Neural progenitor cell (in vitro differentiated cells): ENCODE results near the gene ATXN7. TPM values are rescaled to one million over a fixed set of nuclear protein-coding genes. Genes with fewer than 3 reads are reported as not detected.
A peak's percentile ranks its signal among the peaks of the same experiment; 100 is the strongest.

Source experiments
- DNase-seq: peaks from one replicate; pipeline ENCODE4 v3.0.0-alpha.2; 2016; ENCODE audit warnings: low spot score
- H2AFZ ChIP-seq: fragments of 200-600 bp; sonication (generic); replicated peaks from 2 replicates; pipeline ENCODE4 v1.6.1; 2016; ENCODE audit warnings: antibody characterized with exemption
- H3F3A ChIP-seq: fragments of 200-600 bp; sonication (generic); 2 replicates; pipeline ENCODE4 v1.6.1; 2016; ENCODE audit warnings: antibody characterized with exemption, low read depth
- H3K27ac ChIP-seq: fragments of 200-600 bp; sonication (generic); 2 replicates; pipeline ENCODE4 v1.5.1; 2016; ENCODE audit warnings: mild to moderate bottlenecking
- H3K27me3 ChIP-seq: fragments of 200-600 bp; sonication (generic); 2 replicates; pipeline ENCODE4 v1.6.1; 2016; ENCODE audit warnings: mild to moderate bottlenecking, moderate library complexity
- H3K36me3 ChIP-seq: fragments of 200-600 bp; sonication (generic); 2 replicates; pipeline ENCODE4 v1.5.1; 2016
- H3K4me1 ChIP-seq: fragments of 200-600 bp; sonication (generic); 2 replicates; pipeline ENCODE4 v1.6.1; 2016; ENCODE audit warnings: mixed run types
- H3K4me2 ChIP-seq: fragments of 200-600 bp; sonication (generic); 2 replicates; pipeline ENCODE4 v1.6.1; 2016
- H3K4me3 ChIP-seq: fragments of 200-600 bp; sonication (generic); 2 replicates; pipeline ENCODE4 v1.5.1; 2016
- H3K79me2 ChIP-seq: fragments of 200-600 bp; sonication (generic); 2 replicates; pipeline ENCODE4 v1.6.1; 2016; ENCODE audit warnings: low read depth
- H3K9ac ChIP-seq: fragments of 200-600 bp; sonication (generic); 2 replicates; pipeline ENCODE4 v1.6.1; 2016
- H3K9me3 ChIP-seq: fragments of 200-600 bp; sonication (generic); 2 replicates; pipeline ENCODE4 v1.5.1; 2016; ENCODE audit warnings: low read depth
- H4K20me1 ChIP-seq: fragments of 200-600 bp; sonication (generic); 2 replicates; pipeline ENCODE4 v1.6.1; 2016; ENCODE audit warnings: low read depth
- H3K27ac Mint-ChIP-seq: 3 replicates; pipeline ENCODE4 v1.8.0; 2021; ENCODE audit warnings: mixed read lengths
- H3K27me3 Mint-ChIP-seq: 2 replicates; pipeline ENCODE4 v1.8.0; 2022; ENCODE audit warnings: low read depth, mild to moderate bottlenecking, inconsistent platforms, moderate library complexity, mixed read lengths; ENCODE audit not compliant: insufficient read depth
- H3K36me3 Mint-ChIP-seq: 3 replicates; pipeline ENCODE4 v1.8.0; 2021; ENCODE audit warnings: mixed read lengths
- H3K4me1 Mint-ChIP-seq: 3 replicates; pipeline ENCODE4 v1.8.0; 2021; ENCODE audit warnings: mixed read lengths
- H3K4me3 Mint-ChIP-seq: 3 replicates; pipeline ENCODE4 v1.8.0; 2021; ENCODE audit warnings: mild to moderate bottlenecking, moderate library complexity, mixed read lengths
- H3K9me3 Mint-ChIP-seq: 3 replicates; pipeline ENCODE4 v1.8.0; 2020; ENCODE audit warnings: mixed read lengths
- CTCF ChIP-seq: fragments of 200-600 bp; sonication (generic); IDR thresholded peaks from 2 replicates; pipeline ENCODE4 v1.5.1; 2017; ENCODE audit warnings: antibody characterized with exemption, mild to moderate bottlenecking
- EZH2 ChIP-seq: fragments of 200-600 bp; sonication (generic); IDR thresholded peaks from 2 replicates; pipeline ENCODE4 v1.6.1; 2017; ENCODE audit warnings: antibody characterized with exemption, mild to moderate bottlenecking, moderate library complexity
- EZH2phosphoT487 ChIP-seq: fragments of 200-600 bp; sonication (generic); IDR thresholded peaks from 2 replicates; pipeline ENCODE4 v1.6.1; 2017; ENCODE audit warnings: antibody characterized with exemption
- total RNA-seq: library from RNA; depleted of rRNA; stranded (reverse); fragments of >200 nt; gene quantifications from 2 replicates; pipeline ENCODE4 v1.2.3, GENCODE V29; 2015; ENCODE audit warnings: low replicate concordance

ATXN7 gene
- total RNA-seq, 1 donor from 2014 or later, result 30.4 TPM

GRCh38 chr3:63986146-63986545, 122.5 kb downstream of the ATXN7 start:
- H3K4me1 Mint-ChIP-seq, result peaks cover 7% of the 10 kb centered on the region
- TF ChIP-seq CTCF (no peak), EZH2 (no peak), EZH2phosphoT487 (no peak)
- H3K36me3 Mint-ChIP-seq, result peaks cover 40% of the 10 kb centered on the region
- peak overlapping the region; percentile 33 for H3K27ac ChIP-seq
- H3K27ac Mint-ChIP-seq, result peak overlapping the region; percentile 9
- H3K9ac ChIP-seq, result no peak overlapping the region
- no peaks in the 10 kb centered on the region for H3K27me3 ChIP-seq
- H3K4me3 ChIP-seq, result no peak overlapping the region
- H3K4me1 ChIP-seq, result peaks cover 14% of the 10 kb centered on the region
- DNase-seq, result peak; percentile 41
- H3K4me3 Mint-ChIP-seq, result no peak overlapping the region
- H3K9me3 Mint-ChIP-seq, result no peaks in the 10 kb centered on the region
- H3K79me2 ChIP-seq, result peaks cover 4% of the 10 kb centered on the region
- H3K9me3 ChIP-seq, result no peaks in the 10 kb centered on the region
- peak overlapping the region; percentile 28 for H3K4me2 ChIP-seq
- no peaks in the 10 kb centered on the region for H4K20me1 ChIP-seq
- peaks cover 3% of the 10 kb centered on the region for H3K27me3 Mint-ChIP-seq
- H3K36me3 ChIP-seq, result peaks cover 14% of the 10 kb centered on the region
- H2AFZ ChIP-seq, result no peak overlapping the region
- peaks cover 12% of the 10 kb centered on the region for H3F3A ChIP-seq

GRCh38 chr3:63986831-63987230, 123.2 kb downstream of the ATXN7 start:
- no peak overlapping the region for H3K4me2 ChIP-seq
- peaks cover 14% of the 10 kb centered on the region for H3F3A ChIP-seq
- H2AFZ ChIP-seq, result no peak overlapping the region
- H4K20me1 ChIP-seq, result no peaks in the 10 kb centered on the region
- peaks cover 43% of the 10 kb centered on the region for H3K36me3 Mint-ChIP-seq
- no peaks in the 10 kb centered on the region for H3K9me3 ChIP-seq
- H3K4me3 Mint-ChIP-seq, result no peak overlapping the region
- peaks cover 7% of the 10 kb centered on the region for H3K4me1 Mint-ChIP-seq
- no peak for TF ChIP-seq CTCF
- no peak for TF ChIP-seq EZH2phosphoT487
- no peak for TF ChIP-seq EZH2
- H3K4me1 ChIP-seq, result peaks cover 14% of the 10 kb centered on the region
- H3K9me3 Mint-ChIP-seq, result no peaks in the 10 kb centered on the region
- no peak overlapping the region for H3K4me3 ChIP-seq
- no peak overlapping the region for H3K9ac ChIP-seq
- DNase-seq, result no peak
- H3K27me3 ChIP-seq, result no peaks in the 10 kb centered on the region
- peaks cover 14% of the 10 kb centered on the region for H3K36me3 ChIP-seq
- H3K27ac ChIP-seq, result no peak overlapping the region
- peaks cover 3% of the 10 kb centered on the region for H3K27me3 Mint-ChIP-seq
- H3K79me2 ChIP-seq, result peaks cover 4% of the 10 kb centered on the region
- no peak overlapping the region for H3K27ac Mint-ChIP-seq

- Histone ChIP-seq H3K79me2 (peaks cover 4% of the 10 kb centered on the region), H3K9me3 (no peaks in the 10 kb centered on the region), H3K4me1 (peaks cover 21% of the 10 kb centered on the region), H3K9ac (no peak overlapping the region), H3K36me3 (peaks cover 14% of the 10 kb centered on the region), H3K27ac (no peak overlapping the region), H2AFZ (no peak overlapping the region), H3K4me3 (no peak overlapping the region), H3F3A (peaks cover 31% of the 10 kb centered on the region), H3K27me3 (no peaks in the 10 kb centered on the region), H3K4me2 (no peak overlapping the region), H4K20me1 (no peaks in the 10 kb centered on the region)
- DNase-seq, result no peak
- H3K27me3 Mint-ChIP-seq, result peaks cover 3% of the 10 kb centered on the region
- H3K27ac Mint-ChIP-seq, result no peak overlapping the region
- H3K9me3 Mint-ChIP-seq, result no peaks in the 10 kb centered on the region
- no peak overlapping the region for H3K4me3 Mint-ChIP-seq
- H3K4me1 Mint-ChIP-seq, result peaks cover 15% of the 10 kb centered on the region
- peaks cover 42% of the 10 kb centered on the region for H3K36me3 Mint-ChIP-seq
- no peak for TF ChIP-seq EZH2
- TF ChIP-seq CTCF, result no peak
- TF ChIP-seq EZH2phosphoT487, result no peak
Measured at GRCh38 chr3:63988943-63989342, 125.3 kb downstream of the ATXN7 start.
